ENCODE measurements around the gene VEZF1. TPM values are rescaled to one million over a fixed set of nuclear protein-coding genes. Genes with fewer than 3 reads are reported as not detected.

Gene VEZF1, protein sequence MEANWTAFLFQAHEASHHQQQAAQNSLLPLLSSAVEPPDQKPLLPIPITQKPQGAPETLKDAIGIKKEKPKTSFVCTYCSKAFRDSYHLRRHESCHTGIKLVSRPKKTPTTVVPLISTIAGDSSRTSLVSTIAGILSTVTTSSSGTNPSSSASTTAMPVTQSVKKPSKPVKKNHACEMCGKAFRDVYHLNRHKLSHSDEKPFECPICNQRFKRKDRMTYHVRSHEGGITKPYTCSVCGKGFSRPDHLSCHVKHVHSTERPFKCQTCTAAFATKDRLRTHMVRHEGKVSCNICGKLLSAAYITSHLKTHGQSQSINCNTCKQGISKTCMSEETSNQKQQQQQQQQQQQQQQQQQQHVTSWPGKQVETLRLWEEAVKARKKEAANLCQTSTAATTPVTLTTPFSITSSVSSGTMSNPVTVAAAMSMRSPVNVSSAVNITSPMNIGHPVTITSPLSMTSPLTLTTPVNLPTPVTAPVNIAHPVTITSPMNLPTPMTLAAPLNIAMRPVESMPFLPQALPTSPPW
- total RNA-seq = 10 to 100 TPM; 65.9 to 77.1 TPM

DNA sequence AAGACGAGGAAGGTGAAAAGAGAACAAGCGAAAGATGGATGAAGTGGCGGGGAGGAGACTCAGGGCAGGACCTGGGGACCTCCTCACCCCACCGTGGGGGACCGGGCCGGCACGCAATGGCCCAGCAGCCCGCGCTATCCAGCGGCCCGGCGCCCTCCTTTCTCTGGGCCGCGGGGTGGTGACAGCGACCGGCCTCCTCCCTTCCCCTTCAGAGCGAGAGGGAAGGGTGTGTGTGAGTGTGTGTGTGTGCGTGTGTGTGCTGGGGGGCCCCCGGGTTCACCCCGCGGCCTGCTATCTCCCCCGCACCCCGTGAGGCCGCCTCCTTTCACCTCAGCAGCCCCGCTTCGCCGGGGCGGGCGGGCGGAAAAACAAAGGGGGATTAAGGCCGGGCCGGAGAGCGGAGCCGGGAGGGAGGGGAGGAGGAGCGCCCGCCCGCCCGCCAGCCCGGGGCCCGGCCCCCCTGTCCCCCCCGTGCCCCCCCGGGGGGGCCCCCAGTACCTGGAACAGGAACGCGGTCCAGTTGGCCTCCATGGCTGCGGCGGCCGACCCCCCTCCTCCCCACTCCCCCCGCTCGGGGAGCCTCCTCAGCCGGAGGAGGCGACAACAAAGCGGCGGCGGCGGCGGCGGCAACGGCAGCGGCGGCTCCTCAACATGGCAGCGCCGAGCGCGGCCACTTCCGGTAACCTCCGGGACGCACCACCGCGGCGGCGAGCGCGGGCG, at the start of gene VEZF1:
Gene VEZF1, minus strand, starts transcription at position 674 of the 720 bp plus-strand sequence. Its CDS starts 143 bp downstream, at position 531.
- H3K4me1 ChIP-seq = peaks cover 0 to 57% of the 10 kb centered on the region in 2 donors
- no peaks in the 10 kb centered on the region for H3K27me3 ChIP-seq
- H3K36me3 ChIP-seq = no peaks in the 10 kb centered on the region
- H3K4me3 ChIP-seq = peak within 1 kb of the TSS; percentile 87 to 91
- TF ChIP-seq, protein P1, sequence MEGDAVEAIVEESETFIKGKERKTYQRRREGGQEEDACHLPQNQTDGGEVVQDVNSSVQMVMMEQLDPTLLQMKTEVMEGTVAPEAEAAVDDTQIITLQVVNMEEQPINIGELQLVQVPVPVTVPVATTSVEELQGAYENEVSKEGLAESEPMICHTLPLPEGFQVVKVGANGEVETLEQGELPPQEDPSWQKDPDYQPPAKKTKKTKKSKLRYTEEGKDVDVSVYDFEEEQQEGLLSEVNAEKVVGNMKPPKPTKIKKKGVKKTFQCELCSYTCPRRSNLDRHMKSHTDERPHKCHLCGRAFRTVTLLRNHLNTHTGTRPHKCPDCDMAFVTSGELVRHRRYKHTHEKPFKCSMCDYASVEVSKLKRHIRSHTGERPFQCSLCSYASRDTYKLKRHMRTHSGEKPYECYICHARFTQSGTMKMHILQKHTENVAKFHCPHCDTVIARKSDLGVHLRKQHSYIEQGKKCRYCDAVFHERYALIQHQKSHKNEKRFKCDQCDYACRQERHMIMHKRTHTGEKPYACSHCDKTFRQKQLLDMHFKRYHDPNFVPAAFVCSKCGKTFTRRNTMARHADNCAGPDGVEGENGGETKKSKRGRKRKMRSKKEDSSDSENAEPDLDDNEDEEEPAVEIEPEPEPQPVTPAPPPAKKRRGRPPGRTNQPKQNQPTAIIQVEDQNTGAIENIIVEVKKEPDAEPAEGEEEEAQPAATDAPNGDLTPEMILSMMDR (IDR thresholded peaks at IDR 0.05) = no peak
- H3K27ac ChIP-seq = peak within 1 kb of the TSS; percentile 98 to 99
- no peak for DNase-seq (ENCODE audit: low spot score)
- H3K9me3 ChIP-seq = no peaks in the 10 kb centered on the region

DNA sequence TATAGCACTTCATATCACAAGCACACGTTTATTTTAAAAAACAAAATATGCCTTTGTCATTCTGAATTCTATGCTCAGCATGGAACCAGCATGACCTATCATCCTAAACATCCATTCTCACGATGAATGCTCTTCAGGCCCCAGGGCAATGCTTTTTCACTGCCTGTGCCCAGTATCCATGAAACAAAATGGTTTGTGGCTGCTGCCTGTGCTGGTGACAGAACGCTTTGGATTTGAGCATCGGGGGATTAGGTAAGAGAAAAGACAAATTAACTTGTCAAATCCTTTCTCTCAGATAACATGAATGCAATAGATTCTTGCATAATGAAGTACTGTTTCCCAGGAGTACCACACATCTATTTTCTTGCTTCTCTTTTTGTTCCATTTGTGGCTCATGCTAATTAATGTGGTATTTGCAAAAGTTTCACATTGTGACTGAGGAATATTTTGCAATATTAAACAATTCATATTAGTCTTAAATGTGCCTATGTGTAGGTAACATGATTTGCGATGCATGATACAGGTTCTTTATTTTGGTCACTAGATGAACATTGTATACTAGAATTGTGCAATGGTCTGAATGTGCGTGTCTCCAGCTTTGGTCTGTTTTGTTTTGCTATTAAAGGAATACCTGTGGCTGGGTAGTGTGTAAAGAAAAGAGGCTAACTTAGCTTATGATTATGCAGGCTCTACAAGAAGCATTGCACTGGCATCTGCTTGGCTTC, 44.8 kb upstream of the VEZF1 start:
- no peak for DNase-seq (ENCODE audit: low spot score)
- Histone ChIP-seq H3K4me1 (no peaks in the 10 kb centered on the region), H3K27me3 (no peaks in the 10 kb centered on the region), H3K4me3 (no peak overlapping the region), H3K27ac (no peak overlapping the region), H3K9me3 (no peaks in the 10 kb centered on the region), H3K36me3 (no peaks in the 10 kb centered on the region)
- TF ChIP-seq, protein P1 (IDR thresholded peaks at IDR 0.05) = no peak

DNA sequence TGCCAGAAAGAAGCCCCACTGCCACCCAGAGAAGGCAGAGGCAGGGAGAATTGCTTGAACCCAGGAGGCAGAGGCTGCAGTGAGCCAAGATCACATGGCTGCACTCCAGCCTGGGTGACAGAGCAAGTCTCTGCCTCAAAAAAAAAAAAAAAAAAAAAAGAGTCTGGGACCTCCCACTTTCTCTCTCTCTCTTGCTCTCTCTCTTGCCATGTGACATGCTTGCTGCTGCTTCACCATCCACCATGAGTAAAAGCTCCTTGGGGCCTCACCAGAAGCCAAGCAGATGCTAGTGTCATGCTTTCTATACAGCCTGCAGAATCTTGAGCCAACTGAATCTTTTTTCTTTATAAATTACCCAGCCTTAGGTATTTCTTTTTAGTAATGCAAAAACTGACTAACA, 40.5 kb upstream of the VEZF1 start:
- H3K27ac ChIP-seq = no peak overlapping the region
- DNase-seq (ENCODE audit: low spot score) = no peak
- no peak overlapping the region for H3K4me3 ChIP-seq
- TF ChIP-seq, protein P1 (IDR thresholded peaks at IDR 0.05) = no peak
- H3K9me3 ChIP-seq = no peaks in the 10 kb centered on the region
- H3K36me3 ChIP-seq = no peaks in the 10 kb centered on the region
- H3K27me3 ChIP-seq = no peaks in the 10 kb centered on the region
- H3K4me1 ChIP-seq = no peaks in the 10 kb centered on the region

DNA sequence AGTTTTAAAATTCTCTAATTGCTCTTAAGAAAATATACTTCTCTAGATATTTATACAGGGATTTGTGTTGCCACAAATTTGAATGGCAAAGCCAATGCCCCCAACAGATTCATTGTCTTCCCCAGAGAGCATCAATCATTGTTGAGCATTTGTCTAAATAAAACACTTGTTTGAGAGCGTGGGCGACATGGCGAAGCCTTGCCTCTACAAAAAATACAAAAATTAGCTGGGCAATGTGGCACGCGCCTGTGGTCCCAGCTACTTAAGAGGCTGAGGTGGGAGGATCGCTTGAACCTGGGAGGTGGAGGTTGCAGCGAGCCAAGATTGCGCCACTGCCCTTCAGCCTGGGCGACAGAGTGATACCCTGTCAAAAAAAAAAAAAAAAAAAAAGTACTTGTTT, 32.3 kb upstream of the VEZF1 start:
- TF ChIP-seq, protein P1 (IDR thresholded peaks at IDR 0.05) = no peak
- Histone ChIP-seq H3K36me3 (no peaks in the 10 kb centered on the region), H3K27me3 (no peaks in the 10 kb centered on the region), H3K27ac (no peak overlapping the region), H3K9me3 (no peaks in the 10 kb centered on the region), H3K4me3 (no peak overlapping the region), H3K4me1 (no peaks in the 10 kb centered on the region)
- DNase-seq (ENCODE audit: low spot score) = no peak

DNA sequence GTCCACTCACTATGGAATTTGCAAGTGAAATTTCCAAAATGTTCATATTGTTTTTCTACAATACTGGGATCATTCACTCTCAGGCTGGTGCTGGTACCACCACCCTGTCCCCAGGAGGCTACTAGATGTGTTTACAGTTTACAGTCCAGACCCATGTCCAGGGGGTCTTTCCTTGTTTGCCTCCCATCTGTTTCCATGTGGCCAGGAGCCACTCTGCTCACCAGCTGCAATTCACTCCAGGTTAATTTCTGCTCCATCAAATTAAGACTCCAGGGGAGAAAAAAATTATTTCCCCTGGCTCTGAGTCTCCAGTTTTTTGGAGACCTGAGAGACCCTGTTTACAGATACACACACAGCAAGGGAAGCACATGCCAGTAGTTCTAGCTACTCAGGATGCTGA, 31.5 kb upstream of the VEZF1 start:
- Histone ChIP-seq H3K27ac (no peak overlapping the region), H3K4me1 (no peaks in the 10 kb centered on the region), H3K36me3 (no peaks in the 10 kb centered on the region), H3K27me3 (no peaks in the 10 kb centered on the region), H3K9me3 (no peaks in the 10 kb centered on the region), H3K4me3 (no peak overlapping the region)
- no peak for DNase-seq (ENCODE audit: low spot score)
- TF ChIP-seq, protein P1 (IDR thresholded peaks at IDR 0.05) = no peak

All from right atrium auricular region (tissue), 2 donors.